ENCODE results near the gene MRPL33. TPM values are rescaled to one million over a fixed set of nuclear protein-coding genes. Genes with fewer than 3 reads are reported as not detected.

The MRPL33 gene
- total and polyA plus RNA-seq, 2 of the 13 experiments (the other 11 are each of a cell fraction or from before 2014, with no cell fraction given), result 69.7 to 218 TPM

GRCh38 chr2:27723372-27724144 lies 48.0 kb upstream of the MRPL33 start (continued):
- peak; percentile 43 for TF ChIP-seq DBP (CRISPR knock-in tag; IDR thresholded peaks at IDR 0.05; ENCODE audit: not compliant biosample characterization)
- TF ChIP-seq ZNF607 (CRISPR knock-in tag; IDR thresholded peaks at IDR 0.05; ENCODE audit: borderline replicate concordance), result no peak
- no peak for TF ChIP-seq ZNF564 (CRISPR knock-in tag; IDR thresholded peaks at IDR 0.05)
- peak; percentile 44; the same call in 1 of the 2 replicates for TF ChIP-seq ZNF800 (CRISPR knock-in tag; IDR thresholded peaks at IDR 0.05)
- TF ChIP-seq HMGXB4 (CRISPR knock-in tag; IDR thresholded peaks at IDR 0.05; ENCODE audit: borderline replicate concordance in 1 of 2, low read depth in 1 of 2), result peak; percentile 68 to 81
- peak; percentile 72; the same call in 1 of the 2 replicates for TF ChIP-seq NRL (CRISPR knock-in tag; IDR thresholded peaks at IDR 0.05; ENCODE audit: borderline replicate concordance)
- TF ChIP-seq ZNF224 (CRISPR knock-in tag; IDR thresholded peaks at IDR 0.05), result 0 out of 2 replicates have a peak, but pooled peaks have one; percentile 54
- peak; percentile 49 for TF ChIP-seq FOSL2 (CRISPR knock-in tag; IDR thresholded peaks at IDR 0.05)
- TF ChIP-seq MAF1 (CRISPR knock-in tag; IDR thresholded peaks at IDR 0.05; ENCODE audit: borderline replicate concordance), result 0 out of 2 replicates have a peak, but pooled peaks have one; percentile 50
- no peak for TF ChIP-seq HIC2 (CRISPR knock-in tag; IDR thresholded peaks at IDR 0.05; ENCODE audit: low read depth)
- TF ChIP-seq CENPX (CRISPR knock-in tag; IDR thresholded peaks at IDR 0.05), result no peak
- TF ChIP-seq ZNF687 (CRISPR knock-in tag; IDR thresholded peaks at IDR 0.05), result peak; percentile 76
- TF ChIP-seq HNF4A (CRISPR knock-in tag; IDR thresholded peaks at IDR 0.05), result peak; percentile 73
- 0 out of 2 replicates have a peak, but pooled peaks have one; percentile 53 for TF ChIP-seq KDM4B (CRISPR knock-in tag; IDR thresholded peaks at IDR 0.05)
- no peak for TF ChIP-seq NFE2L1 (CRISPR knock-in tag; IDR thresholded peaks at IDR 0.05; ENCODE audit: borderline replicate concordance)
- peak; percentile 75 for TF ChIP-seq XRCC5 (optimal IDR thresholded peaks at IDR 0.05; ENCODE audit: low read length)
- TF ChIP-seq ZFY (CRISPR knock-in tag; IDR thresholded peaks at IDR 0.05), result 0 out of 2 replicates have a peak, but pooled peaks have one; percentile 33
